Activated T-cell treated with anti-CD3 and anti-CD28 coated beads, Interleukin-2, amount 50 U/mL, for 72 hours (primary cell): Measurements from ENCODE around the gene TMEM14B. TPM values are rescaled to one million over a fixed set of nuclear protein-coding genes. Genes with fewer than 3 reads are reported as not detected.
A peak's percentile ranks its signal among the peaks of the same experiment; 100 is the strongest.
"Not testable (repeated sequence)": the region's sequence is repeated elsewhere in the genome, so short reads cannot be mapped to it uniquely, and the experiment has no call there.

Experiments
- ATAC-seq, 2 donors: fragments of 150-1000 bp; cut with Tn5 transposase; replicated peaks in 1 of 2; 2 replicates each; pipeline ENCODE4 v1.10.0; 2021; ENCODE audit warnings: moderate library complexity in 2 of 2, mild to moderate bottlenecking in 1 of 2
- DNase-seq, 2 donors: peaks; one replicate each; pipeline ENCODE4 v3.0.0; 2021 to 2022; ENCODE audit warnings: mixed read lengths in 1 of 2
- H3K27ac Mint-ChIP-seq: one replicate; pipeline ENCODE4 v1.8.0; 2022; ENCODE audit warnings: mild to moderate bottlenecking, moderate library complexity, mixed read lengths
- H3K27me3 Mint-ChIP-seq: one replicate; pipeline ENCODE4 v1.8.0; 2022; ENCODE audit warnings: low read depth, mixed read lengths
- H3K36me3 Mint-ChIP-seq, 2 donors: one replicate each; pipeline ENCODE4 v1.8.0; 2022; ENCODE audit warnings: mixed read lengths in 2 of 2, mild to moderate bottlenecking in 1 of 2; ENCODE audit not compliant: insufficient read depth in 2 of 2
- H3K4me1 Mint-ChIP-seq: one replicate; pipeline ENCODE4 v1.8.0; 2022; ENCODE audit warnings: low read depth, mixed read lengths
- H3K4me3 Mint-ChIP-seq, 2 donors: one replicate each; pipeline ENCODE4 v1.8.0; 2022; ENCODE audit warnings: mild to moderate bottlenecking in 2 of 2, mixed read lengths in 2 of 2, moderate library complexity in 2 of 2
- H3K9me3 Mint-ChIP-seq, 2 donors: one replicate each; pipeline ENCODE4 v1.8.0; 2022; ENCODE audit warnings: mixed read lengths in 2 of 2
- total RNA-seq, 2 donors: library from RNA; stranded (reverse); gene quantifications; one replicate each; pipeline ENCODE4 v1.2.3, GENCODE V29; 2022

Gene TMEM14B
- 10 to 100 TPM; 77.4 to 78.3 TPM for total RNA-seq

DNA sequence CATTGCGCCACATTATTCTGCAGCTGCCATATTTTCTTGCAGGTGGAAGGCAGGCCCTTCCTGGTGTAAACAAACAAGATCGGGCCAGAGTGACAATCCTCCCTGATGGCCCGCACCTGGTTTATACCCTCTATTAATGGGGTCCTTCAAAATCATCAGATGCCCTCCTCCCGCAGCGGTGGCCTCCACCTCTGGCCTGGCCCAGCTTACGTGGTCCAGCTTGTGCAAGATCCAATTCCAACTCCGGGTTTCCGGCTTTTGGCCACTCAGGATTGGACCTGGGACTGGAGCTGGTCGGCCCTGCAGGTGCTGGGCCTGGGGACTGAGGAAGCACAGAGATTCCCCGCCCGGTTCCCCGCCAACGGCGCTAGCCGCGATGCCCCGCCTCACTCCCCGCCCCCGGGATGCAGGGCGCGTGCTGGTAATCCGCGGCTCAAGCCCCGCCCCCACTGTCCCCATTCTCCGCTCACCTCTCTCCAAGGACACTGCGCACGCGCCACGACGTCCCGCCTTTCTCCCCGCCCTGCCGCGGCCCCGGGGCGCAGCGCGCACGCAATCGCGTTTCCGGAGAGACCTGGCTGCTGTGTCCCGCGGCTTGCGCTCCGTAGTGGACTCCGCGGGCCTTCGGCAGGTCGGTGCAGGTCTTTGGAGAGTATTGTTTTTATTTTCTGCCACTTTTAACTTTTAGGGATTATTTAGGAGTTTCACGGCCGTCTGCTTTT lies at the start of gene TMEM14B:
TMEM14B (plus strand) TSS at position 555 of the 722 bp plus-strand sequence. CDS start 1,441 bp downstream, outside the sequence.
- Mint-ChIP-seq H3K4me3 (peak within 1 kb of the TSS; percentile 83 to 97), H3K36me3 (peaks cover 2 to 6% of the 10 kb centered on the region in 2 donors), H3K4me1 (peaks cover 50% of the 10 kb centered on the region), H3K9me3 (no peaks in the 10 kb centered on the region), H3K27ac (peak within 1 kb of the TSS; percentile 93), H3K27me3 (no peaks in the 10 kb centered on the region)
- ATAC-seq, result peak; percentile 97
- peak; percentile 100 for DNase-seq

DNA sequence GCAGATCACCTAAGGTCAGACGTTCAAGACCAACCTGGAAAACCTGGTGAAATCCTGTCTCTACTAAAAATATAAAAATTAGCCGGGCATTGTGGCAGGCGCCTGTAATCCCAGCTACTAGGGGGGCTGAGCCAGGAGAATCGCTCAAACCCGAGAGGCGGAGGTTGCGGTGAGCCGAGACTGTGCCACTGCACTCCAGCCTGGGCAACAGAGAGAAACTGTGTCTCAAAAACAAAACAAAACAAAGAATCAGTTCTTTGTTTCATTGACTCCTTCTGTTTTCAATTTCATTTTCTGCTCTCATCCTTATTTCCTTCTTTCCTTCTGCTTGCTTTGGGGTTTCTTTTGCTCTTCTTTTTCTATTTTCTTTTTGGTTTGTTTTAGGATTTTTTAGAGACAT lies 33.6 kb upstream of the TMEM14B start:
- Mint-ChIP-seq H3K4me1 (no peaks in the 10 kb centered on the region), H3K4me3 (no peak overlapping the region), H3K27me3 (no peaks in the 10 kb centered on the region), H3K27ac (no peak overlapping the region), H3K36me3 (peaks cover 2 to 3% of the 10 kb centered on the region in 2 donors), H3K9me3 (peaks cover 0 to 3% of the 10 kb centered on the region in 2 donors)
- ATAC-seq, result no peak
- no peak for DNase-seq

DNA sequence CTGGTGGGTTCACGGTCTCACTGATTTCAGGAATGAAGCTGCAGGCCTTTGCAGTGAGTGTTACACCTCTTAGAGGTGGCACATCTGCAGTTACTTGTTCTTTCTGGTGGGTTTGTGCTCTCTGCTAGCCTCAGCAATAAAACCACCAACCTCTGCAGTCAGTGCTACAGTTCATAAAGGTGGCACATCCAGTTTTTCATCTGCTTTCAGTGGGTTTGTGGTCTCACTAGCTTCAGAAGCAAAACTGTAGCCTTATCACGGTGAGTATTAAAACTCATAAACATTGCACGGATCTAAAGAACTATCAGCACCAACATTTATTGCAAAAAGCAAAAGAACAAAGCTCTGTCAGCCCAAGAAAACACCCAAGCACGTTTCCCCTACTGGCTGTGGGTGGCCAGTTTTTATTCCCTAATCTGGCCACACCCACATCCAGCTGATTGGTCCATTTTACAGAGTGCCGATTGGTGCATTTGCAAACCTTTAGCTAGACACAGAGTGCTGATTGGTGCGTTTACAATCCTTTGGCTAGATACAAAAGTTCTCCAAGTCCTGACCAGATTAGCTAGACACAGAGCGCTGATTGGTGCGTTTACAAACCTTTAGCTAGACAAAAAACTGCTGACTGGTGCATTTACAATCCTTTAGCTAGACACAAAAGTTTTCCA lies 28.2 kb upstream of the TMEM14B start:
- H3K27ac Mint-ChIP-seq, result peak overlapping the region; percentile 66
- peak; percentile 58 for DNase-seq
- peak in 1 of 2 donors; percentile 20 for ATAC-seq

DNA sequence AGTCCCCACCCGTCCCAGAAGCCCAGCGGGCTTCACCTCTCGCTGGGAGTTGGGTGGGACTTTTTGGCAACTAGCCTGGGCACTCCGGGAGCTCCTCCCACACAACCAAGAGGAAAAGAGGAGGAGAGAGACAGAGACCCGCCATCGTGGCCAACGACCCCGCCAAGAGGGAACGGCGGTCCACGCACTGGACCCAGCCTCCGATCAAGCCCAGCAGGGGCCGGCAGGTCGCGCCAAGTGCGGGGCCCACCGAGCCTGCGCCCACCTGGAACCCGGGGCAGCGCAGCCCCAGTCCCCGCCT lies 27.7 kb upstream of the TMEM14B start:
- Mint-ChIP-seq H3K27me3 (no peaks in the 10 kb centered on the region), H3K36me3 (peaks cover 5 to 7% of the 10 kb centered on the region in 2 donors), H3K4me3 (peak overlapping the region; percentile 94 to 96), H3K9me3 (peaks cover 3 to 5% of the 10 kb centered on the region in 2 donors), H3K4me1 (peaks cover 28% of the 10 kb centered on the region), H3K27ac (peak overlapping the region; percentile 66)
- no peak for ATAC-seq
- no peak for DNase-seq

More for the DNA sequence above, 28.2 kb upstream of the TMEM14B start:
- Mint-ChIP-seq H3K4me3 (peak overlapping the region; percentile 94 to 96), H3K36me3 (peaks cover 5 to 7% of the 10 kb centered on the region in 2 donors), H3K27me3 (no peaks in the 10 kb centered on the region), H3K9me3 (peaks cover 3 to 5% of the 10 kb centered on the region in 2 donors), H3K4me1 (peaks cover 26% of the 10 kb centered on the region)

DNA sequence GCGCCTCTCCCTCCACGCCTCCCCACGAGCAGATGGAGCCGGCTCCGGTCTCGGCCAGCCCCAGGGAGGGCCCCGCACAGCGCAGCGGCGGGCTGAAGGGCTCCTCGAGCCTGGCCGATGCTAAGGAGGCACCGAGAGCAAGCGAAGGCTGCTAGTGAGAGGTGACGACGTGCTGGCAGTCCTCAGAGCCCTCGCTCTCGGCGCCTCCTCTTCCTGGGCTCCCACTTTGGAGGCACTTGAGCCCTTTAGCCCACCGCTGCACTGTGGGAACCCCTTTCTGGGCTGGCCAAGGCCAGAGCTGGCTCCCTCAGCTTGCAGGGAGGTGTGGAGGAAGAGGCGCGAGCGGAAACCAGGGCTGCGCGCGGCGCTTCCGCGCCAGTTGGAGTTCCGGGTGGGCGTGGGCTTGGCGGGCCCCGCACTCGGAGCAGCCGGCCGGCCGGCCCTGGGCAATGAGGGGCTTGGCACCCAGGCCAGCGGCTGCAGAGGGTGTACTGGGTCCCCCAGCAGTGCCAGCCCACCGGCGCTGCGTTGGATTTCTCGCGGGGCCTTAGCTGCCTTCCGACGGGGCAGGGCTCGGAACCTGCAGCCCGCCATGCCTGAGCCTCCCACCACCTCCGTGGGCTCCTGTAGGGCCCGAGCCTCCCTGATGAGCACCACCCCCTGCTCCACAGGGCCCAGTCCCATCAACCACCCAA lies 27.2 kb upstream of the TMEM14B start:
- ATAC-seq (peak; percentile 32 to 49), DNase-seq (peak; percentile 69 to 74)
- Mint-ChIP-seq H3K36me3 (peaks cover 5 to 8% of the 10 kb centered on the region in 2 donors), H3K27ac (peak overlapping the region; percentile 50), H3K9me3 (peaks cover 3 to 5% of the 10 kb centered on the region in 2 donors), H3K4me3 (peak overlapping the region; percentile 94 to 96), H3K4me1 (peaks cover 33% of the 10 kb centered on the region), H3K27me3 (no peaks in the 10 kb centered on the region)

DNA sequence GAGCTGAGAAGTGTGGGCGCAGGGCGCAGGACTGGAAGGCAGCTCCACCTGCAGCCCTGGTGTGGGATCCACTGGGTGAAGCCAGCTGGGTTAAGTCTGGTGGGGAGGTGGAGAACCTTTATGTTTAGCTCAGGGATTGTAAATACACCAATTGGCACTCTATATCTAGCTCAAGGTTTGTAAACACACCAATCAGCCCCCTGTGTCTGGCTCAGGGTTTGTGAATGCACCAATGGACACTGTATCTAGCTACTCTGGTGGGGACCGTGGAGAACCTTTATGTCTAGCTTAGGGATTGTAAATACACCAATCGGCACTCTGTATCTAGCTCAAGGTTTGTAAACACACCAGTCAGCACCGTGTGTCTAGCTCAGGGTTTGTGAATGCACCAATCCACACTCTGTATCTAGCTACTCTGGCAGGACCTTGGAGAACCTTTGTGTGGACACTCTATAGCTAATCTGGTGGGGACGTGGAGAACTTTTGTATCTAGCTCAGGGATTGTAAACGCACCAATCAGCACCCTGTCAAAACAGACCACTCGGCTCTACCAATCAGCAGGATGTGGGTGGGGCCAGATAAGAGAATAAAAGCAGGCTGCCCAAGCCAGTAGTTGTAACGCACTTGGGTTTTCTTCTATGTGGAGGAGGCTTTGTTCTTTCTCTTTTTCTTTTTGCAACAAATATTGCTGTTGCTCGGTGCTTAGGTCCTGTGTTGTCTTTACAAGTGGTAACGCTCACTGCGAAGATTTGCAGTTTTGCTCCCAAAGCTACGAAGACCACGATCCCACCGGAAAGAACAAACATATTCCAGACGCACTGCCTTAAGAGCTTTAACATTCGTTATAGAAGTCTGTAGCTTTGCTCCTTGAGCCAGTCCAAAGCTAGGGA lies 26.4 kb upstream of the TMEM14B start:
- peak; percentile 52 to 63 for DNase-seq
- H3K4me1 Mint-ChIP-seq, result peaks cover 38% of the 10 kb centered on the region
- H3K9me3 Mint-ChIP-seq, ATAC-seq, H3K27me3 Mint-ChIP-seq: not testable (repeated sequence)
- H3K27ac Mint-ChIP-seq, result peak overlapping the region; percentile 90
- H3K36me3 Mint-ChIP-seq, result peaks cover 5 to 15% of the 10 kb centered on the region in 2 donors
- H3K4me3 Mint-ChIP-seq, result peak overlapping the region; percentile 94 to 96

DNA sequence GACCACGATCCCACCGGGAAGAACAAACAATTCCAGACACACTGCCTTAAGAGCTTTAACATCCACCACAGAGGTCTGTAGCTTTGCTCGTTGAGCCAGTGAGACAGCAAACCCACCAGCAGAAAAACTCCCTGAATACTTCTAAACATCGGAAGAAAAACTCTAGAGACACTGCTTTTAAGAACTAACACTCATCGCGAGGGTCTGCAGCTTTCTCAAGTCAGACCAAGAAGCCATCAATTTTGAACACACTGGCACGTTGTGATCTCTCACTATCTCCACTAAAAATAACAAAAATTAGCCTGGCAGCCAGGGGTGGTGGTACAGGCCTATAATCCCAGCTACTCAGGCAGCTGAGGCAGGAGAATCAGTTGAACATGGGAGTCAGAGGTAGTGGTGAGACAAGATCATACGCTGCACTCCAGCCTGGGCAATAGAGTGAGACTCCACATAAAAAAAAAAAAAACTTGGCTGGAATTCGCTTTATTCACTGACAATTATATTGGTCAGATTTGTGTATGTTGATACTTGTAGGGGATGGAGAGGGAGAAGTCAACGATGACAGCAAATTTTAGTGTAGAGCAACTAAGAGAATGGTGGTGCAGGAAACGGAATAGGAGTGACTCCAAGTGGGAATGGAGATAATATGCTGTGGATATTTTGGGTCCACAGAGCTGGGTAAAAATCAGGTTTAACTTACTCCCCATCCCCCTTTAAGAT lies 25.6 kb upstream of the TMEM14B start:
- Mint-ChIP-seq H3K27ac (peak overlapping the region; percentile 90), H3K36me3 (peaks cover 5 to 17% of the 10 kb centered on the region in 2 donors), H3K27me3 (no peaks in the 10 kb centered on the region), H3K4me3 (peak overlapping the region; percentile 94 to 96), H3K4me1 (peaks cover 38% of the 10 kb centered on the region), H3K9me3 (peaks cover 3 to 5% of the 10 kb centered on the region in 2 donors)
- DNase-seq, result no peak
- no peak for ATAC-seq

DNA sequence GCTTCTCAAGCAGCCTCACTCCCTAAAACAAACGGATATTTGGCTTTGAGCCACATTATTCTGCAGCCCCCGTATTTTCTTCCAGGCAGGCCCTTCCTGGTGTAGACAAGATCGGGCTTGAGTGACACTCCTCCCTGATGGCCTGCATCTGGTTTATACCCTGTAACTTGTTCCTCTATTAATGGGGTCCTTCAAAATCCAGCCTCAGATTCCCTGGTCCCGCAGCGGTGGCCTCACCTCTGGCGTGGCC lies 25.1 kb upstream of the TMEM14B start:
- peak overlapping the region; percentile 90 for H3K27ac Mint-ChIP-seq
- peaks cover 5 to 19% of the 10 kb centered on the region in 2 donors for H3K36me3 Mint-ChIP-seq
- peaks cover 38% of the 10 kb centered on the region for H3K4me1 Mint-ChIP-seq
- H3K4me3 Mint-ChIP-seq, result peak overlapping the region; percentile 94 to 96
- peaks cover 3 to 5% of the 10 kb centered on the region in 2 donors for H3K9me3 Mint-ChIP-seq
- ATAC-seq, result no peak
- H3K27me3 Mint-ChIP-seq, result no peaks in the 10 kb centered on the region
- DNase-seq, result no peak

DNA sequence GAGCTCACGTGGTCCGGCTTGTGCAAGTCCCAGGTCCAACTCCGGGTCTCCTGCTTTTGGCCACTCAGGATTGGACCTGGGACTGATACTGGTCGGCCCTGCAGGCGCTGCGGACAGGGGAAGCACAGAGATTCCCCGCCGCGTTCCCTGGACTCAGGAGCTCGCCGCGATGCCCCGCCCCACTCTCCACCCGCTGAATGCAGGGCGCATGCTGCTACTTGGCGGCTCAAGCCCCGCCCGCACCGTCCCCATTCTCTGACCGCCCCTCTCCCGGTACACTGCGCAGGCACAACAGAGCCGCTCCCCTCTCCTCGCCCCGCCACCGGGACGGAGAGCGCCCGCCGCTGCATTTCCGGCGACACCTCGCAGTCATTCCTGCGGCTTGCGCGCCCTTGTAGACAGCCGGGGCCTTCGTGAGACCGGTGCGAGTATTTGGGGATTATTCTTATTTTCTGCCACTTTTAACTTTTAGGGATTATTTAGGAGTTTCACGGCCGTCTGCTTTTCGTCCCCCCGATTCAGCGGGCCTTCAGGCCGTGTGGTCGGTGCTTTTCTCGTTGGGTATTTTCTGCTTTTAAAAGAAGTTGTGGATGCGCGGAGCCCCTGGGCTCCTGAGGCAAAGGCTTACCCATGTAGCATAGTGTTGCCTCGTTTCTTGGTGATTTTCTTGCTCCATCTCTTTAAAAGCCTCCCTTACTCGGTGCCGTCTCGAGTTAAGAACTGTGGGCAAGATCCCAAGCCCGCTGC lies 24.6 kb upstream of the TMEM14B start, which contains the start of gene TMEM14C:
TMEM14C (plus strand) TSS at position 251 of the 747 bp plus-strand sequence. CDS start 1,544 bp downstream, outside the sequence.
- no peaks in the 10 kb centered on the region for H3K27me3 Mint-ChIP-seq
- peak; percentile 93 to 94 for DNase-seq

DNA sequence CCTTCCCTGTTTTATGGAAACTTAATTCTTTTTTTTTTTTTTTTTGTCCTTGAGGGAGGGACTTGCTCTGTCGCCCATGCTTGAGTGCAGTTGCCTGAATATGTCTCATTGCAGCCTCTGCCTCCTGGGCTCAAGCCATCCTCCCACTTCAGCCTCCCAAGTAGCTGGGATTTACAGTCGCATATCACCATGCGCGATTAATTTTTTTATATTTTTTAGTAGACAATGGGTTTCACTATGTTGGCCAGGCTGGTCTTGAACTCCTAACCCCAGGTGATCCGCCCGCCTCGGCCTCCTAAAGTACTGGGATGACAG lies 24.1 kb upstream of the TMEM14B start:
- H3K27ac Mint-ChIP-seq, result peak overlapping the region; percentile 96
- ATAC-seq, result no peak
- H3K27me3 Mint-ChIP-seq, result no peaks in the 10 kb centered on the region
- peaks cover 3 to 5% of the 10 kb centered on the region in 2 donors for H3K9me3 Mint-ChIP-seq
- H3K4me3 Mint-ChIP-seq, result peak overlapping the region; percentile 94 to 96
- peaks cover 5 to 16% of the 10 kb centered on the region in 2 donors for H3K36me3 Mint-ChIP-seq
- DNase-seq, result no peak
- peaks cover 44% of the 10 kb centered on the region for H3K4me1 Mint-ChIP-seq

More for the DNA sequence above, 24.6 kb upstream of the TMEM14B start, which contains the start of gene TMEM14C:
- peak within 1 kb of the TSS; percentile 96 for H3K27ac Mint-ChIP-seq
- ATAC-seq, result peak; percentile 90 to 95
- H3K9me3 Mint-ChIP-seq, result peaks cover 3 to 5% of the 10 kb centered on the region in 2 donors
- peaks cover 42% of the 10 kb centered on the region for H3K4me1 Mint-ChIP-seq
- peaks cover 5 to 19% of the 10 kb centered on the region in 2 donors for H3K36me3 Mint-ChIP-seq
- peak within 1 kb of the TSS; percentile 94 to 96 for H3K4me3 Mint-ChIP-seq

DNA sequence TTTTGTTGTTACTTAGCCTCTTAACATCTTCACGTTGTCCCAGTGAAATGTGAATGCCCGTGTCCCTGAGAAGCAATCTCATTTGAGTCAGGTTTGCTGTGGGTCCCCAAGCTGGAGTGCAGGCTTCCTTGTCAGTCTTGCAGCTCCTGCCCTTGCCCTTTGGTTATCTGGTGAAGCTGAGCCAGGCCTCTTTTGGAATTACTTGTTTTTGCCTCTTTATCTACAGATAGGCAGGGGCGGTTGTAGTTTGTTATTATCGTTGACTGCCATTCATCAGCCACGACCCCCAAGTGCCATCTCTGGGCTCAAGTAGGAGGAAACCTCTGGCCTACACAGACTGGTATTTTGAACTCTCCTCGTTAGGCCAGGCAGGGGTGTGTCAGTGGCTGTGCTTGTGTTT lies 22.6 kb upstream of the TMEM14B start:
- Mint-ChIP-seq H3K4me3 (peak overlapping the region in 1 of 2 donors; percentile 46), H3K27me3 (no peaks in the 10 kb centered on the region), H3K9me3 (no peaks in the 10 kb centered on the region), H3K27ac (no peak overlapping the region), H3K36me3 (peaks cover 3 to 12% of the 10 kb centered on the region in 2 donors), H3K4me1 (peaks cover 44% of the 10 kb centered on the region)
- ATAC-seq (no peak), DNase-seq (no peak)
